IPS-18c (cell line): ENCODE data around the gene CORO7.

Experiments
- H3K4me3 ChIP-seq: 2 replicates; pipeline ENCODE4 v1.7.0; 2013; ENCODE audit warnings: low read depth, mild to moderate bottlenecking, low read length, moderate library complexity; ENCODE audit not compliant: insufficient read depth
- H3K9me3 ChIP-seq: one replicate; pipeline ENCODE4 v1.6.1; 2013; ENCODE audit warnings: mild to moderate bottlenecking, low read length, moderate library complexity; ENCODE audit not compliant: control insufficient read depth, insufficient read depth

The CORO7 gene

DNA sequence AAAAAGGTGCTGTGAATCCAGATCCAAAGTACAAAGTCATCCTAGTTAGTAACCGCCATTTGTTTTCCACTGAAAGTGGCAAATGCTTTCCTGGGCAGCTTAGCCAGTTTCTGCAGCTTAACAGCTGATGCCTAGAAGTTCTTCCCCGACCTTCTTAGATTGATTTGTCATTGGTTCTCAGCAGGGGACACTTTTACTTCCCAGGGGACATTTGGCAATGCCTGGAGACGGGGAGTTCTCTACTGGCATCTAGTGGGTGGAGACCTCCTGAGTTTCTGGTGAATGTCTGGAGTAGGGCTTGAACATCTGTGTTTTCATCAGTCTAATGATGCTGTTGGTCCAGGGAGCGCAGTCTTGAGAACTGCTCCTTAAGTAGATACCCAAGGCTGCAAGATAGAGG, 16.8 kb upstream of the CORO7 start:
- H3K4me3 ChIP-seq: no peak overlapping the region
- H3K9me3 ChIP-seq: no peaks in the 10 kb centered on the region

DNA sequence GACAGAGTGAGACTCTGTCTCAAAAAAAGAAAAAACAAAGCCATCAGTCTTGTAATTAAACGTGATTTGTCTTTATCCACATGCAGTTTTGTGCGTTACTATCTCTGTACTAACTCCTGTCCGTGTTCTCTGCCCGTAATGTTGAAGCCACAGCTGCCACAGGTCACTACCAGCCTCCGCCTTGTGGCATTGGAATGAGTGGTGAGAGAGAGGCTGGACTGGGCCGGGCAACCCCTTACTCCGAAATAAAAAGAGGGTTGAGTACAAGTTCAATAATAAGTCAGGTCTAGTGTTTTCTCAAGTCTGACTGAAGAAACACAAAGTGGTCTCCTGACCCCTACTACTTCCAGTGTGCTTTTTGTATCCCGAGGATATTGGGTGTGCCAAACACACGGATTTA, 14.6 kb upstream of the CORO7 start:
- no peak overlapping the region for H3K4me3 ChIP-seq
- H3K9me3 ChIP-seq: no peaks in the 10 kb centered on the region

DNA sequence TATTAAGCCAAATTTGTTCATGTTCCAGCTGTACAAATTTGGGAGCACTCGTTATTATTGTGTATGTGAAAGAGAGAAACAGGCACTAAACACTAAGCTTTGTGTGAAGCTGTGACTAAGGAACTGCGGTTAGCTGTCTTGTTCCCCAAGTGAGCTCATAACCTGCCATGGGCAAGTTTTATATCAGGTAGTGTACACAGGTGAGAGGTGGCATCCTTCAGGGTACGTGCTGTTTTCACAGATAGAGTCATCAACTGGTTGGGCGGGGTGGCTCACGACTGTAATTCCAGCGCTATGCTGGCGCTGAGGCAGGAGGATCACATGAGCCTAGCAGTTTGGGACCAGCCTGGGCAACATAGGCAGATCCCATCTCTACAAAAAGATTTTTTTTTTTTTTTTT, 12.1 kb upstream of the CORO7 start:
- no peak overlapping the region for H3K4me3 ChIP-seq

DNA sequence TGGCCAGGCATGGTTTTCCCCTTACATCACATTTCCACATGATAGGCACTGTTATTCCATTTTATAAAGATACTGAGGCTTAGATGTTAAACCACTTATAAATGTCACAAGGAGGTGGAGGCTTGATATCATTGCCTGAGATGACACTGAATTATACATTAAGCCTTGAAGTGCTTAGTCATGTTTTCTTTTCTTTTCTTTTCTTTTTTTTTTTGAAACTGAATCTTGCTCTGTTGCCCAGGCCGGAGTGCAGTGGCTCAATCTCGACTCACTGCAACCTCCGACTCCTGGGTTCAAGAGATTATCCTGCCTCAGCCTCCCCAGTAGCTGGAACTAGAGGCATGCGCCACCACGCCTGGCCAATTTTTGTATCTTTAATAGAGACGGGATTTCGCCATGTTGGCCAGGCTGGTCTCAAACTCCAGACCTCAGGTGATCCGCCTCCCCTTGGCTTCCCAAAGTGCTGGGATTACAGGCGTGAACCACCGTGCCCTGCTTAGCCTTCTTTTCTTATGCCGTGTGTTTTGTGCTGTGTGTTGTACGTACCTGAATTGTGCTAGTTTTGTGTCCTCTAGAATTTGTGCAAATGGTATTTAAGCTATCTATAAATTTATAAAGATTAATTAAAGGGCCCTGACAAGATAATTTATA, 10.5 kb upstream of the CORO7 start:
- peak overlapping the region; percentile 61 for H3K4me3 ChIP-seq
- no peaks in the 10 kb centered on the region for H3K9me3 ChIP-seq

More for the DNA sequence above, 12.1 kb upstream of the CORO7 start:
- H3K9me3 ChIP-seq: no peaks in the 10 kb centered on the region

DNA sequence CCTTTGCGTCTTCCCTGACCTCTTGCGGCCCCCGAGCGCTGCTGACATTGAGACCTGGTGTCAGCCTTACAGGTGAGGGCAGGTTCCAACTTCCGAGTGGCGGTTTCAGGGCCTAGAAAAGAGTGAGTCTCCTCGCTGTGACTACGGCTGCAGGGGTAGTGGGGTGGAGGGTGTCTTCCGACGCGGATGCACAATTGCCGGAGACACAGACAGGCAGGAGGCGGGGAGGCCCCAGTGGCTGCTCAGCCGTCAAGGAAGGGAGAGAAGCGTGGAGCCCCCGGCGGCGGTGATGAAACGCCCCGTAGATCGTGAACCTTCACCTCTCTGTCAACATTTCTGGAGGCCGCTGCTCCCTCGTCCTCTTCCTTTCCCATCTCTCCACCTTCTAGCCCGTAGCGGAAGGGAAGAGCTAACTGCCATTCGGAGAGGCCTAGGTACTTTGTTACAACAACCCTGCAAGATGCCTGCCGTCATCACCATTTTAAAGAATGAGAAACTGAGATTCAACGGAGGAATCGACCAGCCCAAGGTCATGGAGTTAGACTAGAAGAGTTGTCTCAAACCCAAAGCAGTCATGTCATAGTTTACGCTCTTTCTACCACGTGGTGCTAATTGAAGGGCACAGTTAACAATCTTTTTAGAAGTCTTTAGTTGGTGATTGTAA, 9.8 kb upstream of the CORO7 start:
- Histone ChIP-seq H3K4me3 (peak overlapping the region; percentile 61), H3K9me3 (no peaks in the 10 kb centered on the region)

DNA sequence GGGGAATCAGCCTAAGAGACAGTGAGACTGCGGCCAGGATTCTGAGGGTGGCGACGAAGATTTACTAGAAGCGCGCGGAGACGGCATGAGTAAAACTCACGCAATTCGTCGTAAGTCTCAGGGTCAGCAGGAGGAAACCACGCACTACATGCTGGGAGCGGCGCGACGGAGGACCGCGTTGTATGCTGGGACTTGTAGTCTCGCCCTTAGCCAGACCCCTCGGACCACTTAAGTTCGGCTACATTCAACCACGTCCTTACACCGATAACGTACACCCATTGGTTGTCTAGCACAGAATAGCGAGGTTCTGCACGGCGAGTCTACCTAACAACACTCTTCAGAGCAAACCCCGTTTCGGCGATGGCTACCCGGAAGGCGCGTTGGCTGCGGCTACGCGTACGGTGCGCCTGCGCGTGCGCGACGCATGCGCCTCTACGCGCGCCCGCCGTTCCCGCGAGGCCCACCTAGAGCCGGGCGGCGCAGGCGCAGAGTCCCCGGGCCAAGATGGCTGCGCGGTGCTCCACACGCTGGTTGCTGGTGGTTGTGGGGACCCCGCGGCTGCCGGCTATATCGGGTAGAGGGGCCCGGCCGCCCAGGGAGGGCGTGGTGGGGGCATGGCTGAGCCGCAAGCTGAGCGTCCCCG, 9.1 kb upstream of the CORO7 start, which contains the start of gene DNAJA3:
TSS of gene DNAJA3 (plus strand) at position 491 of the 643 bp plus-strand sequence. CDS start at position 505, 14 bp downstream.
- no peaks in the 10 kb centered on the region for H3K9me3 ChIP-seq
- H3K4me3 ChIP-seq: peak within 1 kb of the TSS; percentile 61

DNA sequence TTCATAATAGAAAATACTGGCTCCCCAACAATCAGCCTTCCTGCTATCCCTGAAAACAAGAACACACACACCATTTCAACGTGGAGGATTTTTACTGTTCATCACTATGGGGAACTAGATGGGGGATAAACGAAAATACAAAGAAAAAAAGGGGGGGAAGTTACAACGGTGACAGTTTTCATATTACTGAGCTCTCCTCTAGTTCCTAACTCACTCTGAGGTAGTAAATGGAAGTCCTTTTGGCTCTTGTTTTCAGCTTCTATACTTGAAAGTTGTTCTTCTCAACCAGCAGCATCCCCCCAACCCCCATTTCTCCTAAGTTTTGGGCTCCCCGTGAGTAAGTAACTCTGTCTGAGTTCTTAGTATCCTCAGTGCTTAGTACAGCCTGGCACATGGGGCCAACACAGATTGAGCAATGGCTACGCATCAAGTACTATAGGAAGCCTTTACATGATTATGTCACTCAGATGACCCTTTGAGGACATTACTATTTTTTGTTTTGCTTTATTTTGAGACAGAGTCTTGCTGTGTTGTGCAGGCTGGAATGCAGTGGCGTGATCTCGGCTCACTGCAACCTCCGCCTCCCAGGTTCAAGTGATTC, 4.2 kb upstream of the CORO7 start:
- no peak overlapping the region for H3K4me3 ChIP-seq
- H3K9me3 ChIP-seq: no peaks in the 10 kb centered on the region

DNA sequence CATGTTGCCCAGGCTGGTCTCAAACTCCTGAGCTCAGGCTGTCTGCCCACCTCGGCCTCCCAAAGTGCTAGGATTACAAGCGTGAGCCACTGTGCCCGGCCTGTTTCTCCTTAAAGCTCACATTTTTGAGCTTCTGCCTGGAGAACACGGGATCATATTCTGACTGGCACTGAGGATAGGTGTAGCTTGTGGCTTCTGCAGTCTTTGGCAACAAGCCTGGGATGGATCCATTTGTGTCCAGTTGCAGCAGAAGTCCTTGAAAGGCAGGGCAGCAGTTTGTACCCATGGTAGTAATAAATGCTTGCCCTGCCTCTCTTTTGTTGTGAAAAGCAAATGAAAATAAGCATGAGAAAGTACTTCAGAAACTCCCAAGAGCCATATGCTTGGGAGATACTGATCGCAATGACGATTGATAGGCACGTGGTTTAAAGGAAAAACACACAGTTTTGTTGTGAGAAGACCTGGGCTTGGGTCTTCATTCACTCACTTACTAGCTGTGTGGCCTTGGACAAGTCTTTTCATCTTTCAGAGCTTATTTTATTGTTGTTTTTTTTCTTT, 3.1 kb upstream of the CORO7 start:
- Histone ChIP-seq H3K4me3 (no peak overlapping the region), H3K9me3 (no peaks in the 10 kb centered on the region)

DNA sequence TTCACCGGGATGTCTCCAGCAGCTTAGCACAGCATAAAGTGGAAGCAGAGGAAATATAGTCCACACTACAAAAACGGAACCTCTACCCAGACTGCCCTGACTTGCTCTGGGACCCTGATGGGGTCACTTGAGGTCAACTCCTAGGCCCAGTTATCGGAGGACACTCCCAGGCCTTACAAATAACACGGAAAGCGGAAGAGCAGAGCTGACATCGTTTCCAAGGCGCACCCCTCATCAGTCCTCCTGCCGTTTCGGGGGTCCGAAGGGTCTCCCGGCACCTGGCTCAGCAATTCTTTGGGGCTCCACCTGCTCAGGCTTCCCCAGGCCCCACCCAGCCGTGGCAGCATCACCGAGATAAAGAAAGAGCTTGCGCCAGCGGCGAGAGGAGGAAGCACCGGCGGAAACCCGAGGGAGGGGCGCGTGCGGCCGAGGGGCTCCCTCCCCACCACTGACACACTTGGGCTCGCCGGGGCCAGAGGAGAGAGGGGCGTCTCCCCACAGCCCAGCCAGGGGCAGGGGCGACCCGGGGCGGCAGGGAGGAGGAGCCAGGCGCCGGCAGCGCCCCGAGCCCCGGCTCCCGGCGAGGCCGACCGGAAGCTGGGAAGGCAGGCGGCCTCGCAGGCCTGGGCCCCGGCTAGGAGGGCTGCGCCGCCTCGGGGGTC, 727 bp downstream of the CORO7 start:
- H3K4me3 ChIP-seq: peak overlapping the region; percentile 82
- peaks cover 2% of the 10 kb centered on the region for H3K9me3 ChIP-seq

DNA sequence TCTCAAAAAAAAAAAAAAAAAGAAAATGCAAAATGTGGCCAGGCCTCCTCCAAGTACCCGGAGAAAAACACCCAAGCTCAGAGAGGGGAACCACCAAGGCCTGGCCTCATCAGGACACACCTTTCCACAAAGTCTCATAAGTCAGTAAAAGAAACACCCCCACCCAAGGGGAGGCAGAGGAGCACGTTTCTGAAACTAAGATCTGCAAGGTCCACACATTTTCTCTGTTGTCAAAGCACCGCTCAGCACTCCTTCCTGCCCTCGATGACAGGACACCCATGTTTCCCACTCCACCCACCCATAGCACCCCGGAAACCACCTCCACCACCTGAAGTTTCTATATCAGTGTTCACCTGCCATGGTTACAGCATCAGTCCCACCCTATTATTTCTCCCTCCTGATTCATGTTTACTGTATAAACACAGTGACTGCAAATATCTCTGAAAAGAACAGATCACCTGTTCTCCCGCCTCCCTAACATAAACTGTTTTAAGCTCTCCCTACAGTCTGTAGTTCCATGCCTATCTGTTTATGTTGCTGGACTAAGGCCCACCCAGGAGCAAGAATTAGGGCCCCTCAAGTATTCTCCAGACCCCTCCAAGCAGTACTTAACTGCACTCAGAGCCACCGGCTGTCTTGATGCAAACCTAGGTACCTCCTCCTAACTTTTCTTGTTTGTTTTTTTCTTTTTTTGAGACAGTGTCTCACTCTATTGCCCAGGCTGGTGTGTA, 2.0 kb downstream of the CORO7 start:
- H3K4me3 ChIP-seq: no peak overlapping the region
- peaks cover 2% of the 10 kb centered on the region for H3K9me3 ChIP-seq

DNA sequence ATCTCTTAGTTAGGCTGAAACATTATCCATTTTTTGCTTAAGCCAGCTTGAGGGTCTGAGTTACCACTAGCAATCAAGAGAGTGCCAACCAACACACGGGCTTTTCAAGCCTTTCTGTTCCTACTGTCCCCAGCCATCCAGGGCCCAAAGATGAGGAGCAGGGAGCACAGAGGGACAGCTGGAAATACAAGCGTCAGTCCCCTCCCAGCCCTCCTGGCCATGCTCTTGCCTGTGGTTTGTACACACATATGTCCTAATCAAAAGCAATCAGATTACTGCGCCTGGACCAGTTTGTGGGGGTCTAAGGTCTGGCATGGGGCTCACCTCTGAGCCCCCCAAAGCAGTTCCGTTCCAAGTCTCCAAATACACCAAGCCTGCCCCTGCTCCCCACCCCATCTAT, 3.5 kb downstream of the CORO7 start:
- no peak overlapping the region for H3K4me3 ChIP-seq

DNA sequence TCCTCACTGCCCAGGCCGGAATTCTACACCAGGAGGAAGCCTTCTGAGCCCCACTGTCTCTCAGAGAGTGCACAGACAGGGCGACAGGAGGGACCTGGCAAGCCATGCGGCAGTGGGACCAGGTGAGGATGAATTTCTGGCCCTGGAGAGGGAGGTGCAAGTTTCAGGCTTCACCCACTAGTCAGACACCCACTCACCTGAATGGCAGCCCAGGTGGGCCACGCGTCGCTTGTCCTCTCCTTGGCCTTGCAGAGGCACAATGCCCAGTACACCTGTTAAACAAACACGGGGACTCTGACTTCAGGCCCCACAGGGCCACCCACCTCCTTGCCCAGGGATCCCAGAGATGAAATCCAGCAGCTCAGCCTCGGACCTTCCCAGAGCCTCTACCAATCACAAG, 4.2 kb downstream of the CORO7 start:
- Histone ChIP-seq H3K4me3 (no peak overlapping the region), H3K9me3 (peaks cover 2% of the 10 kb centered on the region)

More for the DNA sequence above, 3.5 kb downstream of the CORO7 start:
- H3K9me3 ChIP-seq: peaks cover 2% of the 10 kb centered on the region

DNA sequence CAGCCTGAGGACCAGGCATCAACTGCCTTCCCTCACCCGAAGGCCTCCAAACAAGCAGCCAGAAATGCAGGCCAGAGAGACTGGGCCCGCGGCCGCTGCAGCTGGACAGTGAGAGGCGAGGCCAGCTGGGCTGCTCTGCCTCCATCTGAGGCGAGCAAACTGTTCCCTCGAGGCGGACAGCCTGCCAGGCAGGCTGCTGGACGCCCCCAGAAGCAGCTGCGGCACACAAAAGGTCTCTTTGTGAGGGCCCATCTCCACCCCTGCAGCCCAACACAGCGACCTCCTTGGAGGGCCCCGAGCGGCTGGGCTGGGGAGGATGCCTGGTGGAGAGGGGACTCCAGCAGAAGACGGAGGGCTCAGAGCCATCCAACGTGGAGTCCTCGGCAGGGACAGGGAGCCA, 4.7 kb downstream of the CORO7 start:
- H3K4me3 ChIP-seq: no peak overlapping the region
- H3K9me3 ChIP-seq: peaks cover 2% of the 10 kb centered on the region

DNA sequence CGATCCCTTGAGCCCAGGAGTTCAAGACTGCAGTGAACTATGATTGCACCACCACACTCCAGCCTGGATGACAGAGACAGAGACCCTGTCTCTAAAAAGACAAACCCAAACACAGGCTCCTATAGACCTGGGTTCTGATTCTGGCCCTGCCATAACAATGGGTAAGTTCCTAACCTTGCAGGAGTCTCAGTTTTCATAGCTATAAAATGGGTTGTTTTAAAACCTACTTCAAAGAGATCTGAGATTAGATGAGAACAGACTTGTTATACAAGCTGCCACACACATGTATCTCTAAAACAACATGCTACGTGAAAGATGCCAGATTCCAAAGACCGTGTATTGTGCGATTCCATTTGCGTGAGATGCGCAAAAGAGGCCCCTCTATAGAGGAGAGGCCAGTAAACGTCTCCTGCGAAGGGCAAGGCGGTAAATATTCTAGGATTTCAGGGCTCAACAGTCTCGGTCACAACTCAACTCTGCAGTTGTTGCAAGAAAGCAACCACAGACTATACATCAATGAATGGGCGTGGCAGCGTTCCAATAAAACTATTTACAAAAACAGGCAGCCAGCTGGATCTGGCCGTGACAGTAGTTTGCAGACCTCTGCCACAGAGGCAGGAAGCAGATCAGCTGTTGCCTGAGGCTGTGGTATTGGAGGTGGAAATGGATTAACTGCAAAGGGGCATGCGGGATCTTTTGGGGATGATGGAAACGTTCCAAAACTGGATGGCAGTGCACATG, 5.9 kb downstream of the CORO7 start:
- no peak overlapping the region for H3K4me3 ChIP-seq

DNA sequence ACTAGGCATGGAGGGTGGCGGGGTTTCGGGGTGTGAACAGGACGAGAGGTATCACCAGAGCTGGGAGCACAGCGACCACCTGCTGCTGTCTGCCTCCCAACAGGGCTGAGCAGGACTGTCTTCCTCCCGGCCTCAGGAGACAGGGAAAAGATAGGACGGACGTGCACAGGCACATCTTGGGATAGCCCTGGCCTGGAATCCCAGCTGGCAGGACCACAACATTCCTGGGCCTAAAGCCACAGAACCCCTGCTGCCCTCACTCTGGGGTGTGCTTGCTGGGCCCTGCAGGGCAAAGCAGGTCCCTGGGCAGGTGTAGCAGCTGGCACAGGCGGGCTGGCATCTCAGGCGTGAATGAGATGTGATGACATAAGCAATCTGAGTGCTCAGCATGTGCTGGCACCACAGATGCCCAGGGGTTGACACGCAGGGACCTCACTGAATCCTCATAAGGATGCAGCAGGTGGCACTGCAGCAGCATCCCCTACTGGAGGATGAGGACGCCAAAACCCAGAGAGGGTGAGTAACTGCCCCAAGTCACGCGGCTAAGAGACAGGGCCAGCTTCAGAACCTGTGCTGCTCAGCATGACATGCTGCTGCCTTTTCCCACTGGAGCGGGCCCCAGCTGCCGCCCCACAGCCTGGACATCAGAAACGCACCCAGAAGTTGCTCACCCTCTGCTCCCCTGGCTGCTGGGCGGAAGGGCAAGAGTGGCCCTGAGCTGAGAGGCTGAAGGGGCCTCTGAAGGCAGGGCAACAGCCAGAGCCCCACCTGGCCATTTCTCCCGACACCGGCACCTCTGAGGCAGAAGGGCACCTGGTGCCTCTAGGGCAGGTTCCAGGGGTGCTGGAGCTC, 7.1 kb downstream of the CORO7 start:
- no peak overlapping the region for H3K4me3 ChIP-seq
- peaks cover 2% of the 10 kb centered on the region for H3K9me3 ChIP-seq

More for the DNA sequence above, 5.9 kb downstream of the CORO7 start:
- H3K9me3 ChIP-seq: peaks cover 2% of the 10 kb centered on the region
